Neuronal stem cell (in vitro differentiated cells): ENCODE measurements around the gene RMND5B.

ENCODE experiments used
- DNase-seq: peaks from one replicate; pipeline ENCODE4 v3.0.0-alpha.2; 2013; ENCODE audit warnings: low spot score
- H2AFZ ChIP-seq: one replicate; pipeline ENCODE4 v1.6.1; 2013; ENCODE audit warnings: mild to moderate bottlenecking, low read length, inconsistent platforms
- H2AK5ac ChIP-seq: 2 replicates; pipeline ENCODE4 v1.6.1; 2013; ENCODE audit warnings: low read depth, mild to moderate bottlenecking, inconsistent platforms, low read length, moderate library complexity, mixed read lengths
- H2BK120ac ChIP-seq: 2 replicates; pipeline ENCODE4 v1.6.1; 2013; ENCODE audit warnings: low read depth, mild to moderate bottlenecking, inconsistent platforms, low read length, moderate library complexity, mixed read lengths
- H2BK12ac ChIP-seq: one replicate; pipeline ENCODE4 v1.6.1; 2013; ENCODE audit warnings: low read length, inconsistent platforms
- H2BK15ac ChIP-seq: 2 replicates; pipeline ENCODE4 v1.6.1; 2013; ENCODE audit warnings: mild to moderate bottlenecking, low read length, inconsistent platforms, mixed read lengths
- H2BK5ac ChIP-seq: one replicate; pipeline ENCODE4 v1.6.1; 2013; ENCODE audit warnings: inconsistent platforms, mild to moderate bottlenecking, low read length, moderate library complexity
- H3K14ac ChIP-seq: one replicate; pipeline ENCODE4 v1.6.1; 2013; ENCODE audit warnings: low read length, inconsistent platforms
- H3K18ac ChIP-seq: 2 replicates; pipeline ENCODE4 v1.6.1; 2013; ENCODE audit warnings: low read length, inconsistent platforms
- H3K23ac ChIP-seq: 2 replicates; pipeline ENCODE4 v1.6.1; 2013; ENCODE audit warnings: low read depth, mild to moderate bottlenecking, mixed read lengths, low read length, inconsistent platforms; ENCODE audit not compliant: poor library complexity
- H3K27ac ChIP-seq: replicated peaks from 3 replicates; pipeline ENCODE4 v1.5.1; 2013; ENCODE audit warnings: low read length, inconsistent platforms
- H3K27me3 ChIP-seq, 3 experiments: 2 replicates each; pipeline ENCODE4 v1.6.1; 2013; ENCODE audit warnings: low read length in 3 of 3, mild to moderate bottlenecking in 2 of 3, inconsistent platforms in 1 of 3, low read depth in 1 of 3, mixed read lengths in 1 of 3, moderate library complexity in 1 of 3; ENCODE audit not compliant: control insufficient read depth in 3 of 3, insufficient read depth in 3 of 3
- H3K36me3 ChIP-seq, 2 donors: replicated peaks in 1 of 2; 2 replicates each; pipeline ENCODE4 v1.6.1; 2013; ENCODE audit warnings: low read length in 2 of 2; ENCODE audit not compliant: control insufficient read depth in 2 of 2, insufficient read depth in 2 of 2
- H3K4ac ChIP-seq: 2 replicates; pipeline ENCODE4 v1.6.1; 2013; ENCODE audit warnings: inconsistent platforms, mild to moderate bottlenecking, low read length, moderate library complexity
- H3K4me1 ChIP-seq, 2 donors: 1 replicate in 1 of 2; 2 replicates in 1 of 2; pipeline ENCODE4 v1.6.1; 2013; ENCODE audit warnings: low read length in 2 of 2, low read depth in 1 of 2; ENCODE audit not compliant: control insufficient read depth in 2 of 2, insufficient read depth in 1 of 2
- H3K4me2 ChIP-seq: one replicate; pipeline ENCODE4 v1.6.1; 2013; ENCODE audit warnings: mild to moderate bottlenecking, low read length, inconsistent platforms; ENCODE audit not compliant: insufficient read depth, poor library complexity, severe bottlenecking
- H3K4me3 ChIP-seq, 2 donors: 2 replicates each; pipeline ENCODE4 v1.5.1; 2013; ENCODE audit warnings: low read length in 2 of 2, mild to moderate bottlenecking in 2 of 2, inconsistent platforms in 1 of 2, moderate library complexity in 1 of 2
- H3K79me1 ChIP-seq: one replicate; pipeline ENCODE4 v1.6.1; 2013; ENCODE audit warnings: low read depth, mild to moderate bottlenecking, inconsistent platforms, low read length, moderate library complexity
- H3K9ac ChIP-seq: one replicate; pipeline ENCODE4 v1.6.1; 2013; ENCODE audit warnings: mild to moderate bottlenecking, low read depth, low read length, inconsistent platforms; ENCODE audit not compliant: poor library complexity
- H3K9me3 ChIP-seq, 2 donors: replicated peaks in 1 of 2; 2 replicates each; pipeline versions ENCODE3 to v1.6.1; 2013; ENCODE audit warnings: low read length in 2 of 2, mild to moderate bottlenecking in 2 of 2, inconsistent platforms in 1 of 2, low read depth in 1 of 2, mixed read lengths in 1 of 2, moderate library complexity in 1 of 2; ENCODE audit not compliant: control insufficient read depth in 2 of 2, insufficient read depth in 1 of 2
- H4K8ac ChIP-seq: one replicate; pipeline ENCODE4 v1.6.1; 2013; ENCODE audit warnings: low read depth, mild to moderate bottlenecking, inconsistent platforms, low read length, moderate library complexity
- H4K91ac ChIP-seq: one replicate; pipeline ENCODE4 v1.6.1; 2013; ENCODE audit warnings: low read length, low read depth, mild to moderate bottlenecking, inconsistent platforms; ENCODE audit not compliant: poor library complexity
- WGBS, 2 donors: extraction: QIAGEN DNeasy Blood & Tissue Kit; methylation state at CpG; one replicate each; pipeline ENCODE4 v1.1.7; 2013; ENCODE audit warnings: missing lambda C conversion rate in 2 of 2, mixed read lengths in 1 of 2; ENCODE audit not compliant: insufficient read length in 2 of 2, insufficient replicate concordance in 1 of 2; ENCODE audit errors: extremely low coverage in 2 of 2; 5-methylcytosine and 5-hydroxymethylcytosine counted together

RMND5B gene

GRCh38 chr5:178192244-178192643 lies 61.4 kb downstream of the RMND5B start:
- no peak overlapping the region for H4K91ac ChIP-seq
- H2BK120ac ChIP-seq = no peak overlapping the region
- no peaks in the 10 kb centered on the region for H3K36me3 ChIP-seq
- no CpG with 5 or more reads among the region's 2 CpGs for WGBS, 2 donors
- H3K9me3 ChIP-seq = peaks cover 0 to 4% of the 10 kb centered on the region in 2 donors
- H2BK15ac ChIP-seq = no peak overlapping the region
- H4K8ac ChIP-seq = no peak overlapping the region
- H3K18ac ChIP-seq = no peak overlapping the region
- no peak overlapping the region for H3K4ac ChIP-seq
- peaks cover 0 to 18% (median 0%) of the 10 kb centered on the region in 3 experiments for H3K27me3 ChIP-seq
- no peak overlapping the region for H2AFZ ChIP-seq
- no peak overlapping the region for H2BK12ac ChIP-seq
- no peak overlapping the region for H3K9ac ChIP-seq
- H2AK5ac ChIP-seq = no peak overlapping the region
- no peak overlapping the region for H3K23ac ChIP-seq
- H3K79me1 ChIP-seq = no peaks in the 10 kb centered on the region
- H2BK5ac ChIP-seq = no peak overlapping the region
- no peak overlapping the region for H3K4me3 ChIP-seq
- no peak overlapping the region for H3K27ac ChIP-seq
- no peak overlapping the region for H3K4me2 ChIP-seq
- H3K14ac ChIP-seq = no peak overlapping the region
- no peak for DNase-seq
- H3K4me1 ChIP-seq = peaks cover 3 to 9% of the 10 kb centered on the region in 2 donors

DNA sequence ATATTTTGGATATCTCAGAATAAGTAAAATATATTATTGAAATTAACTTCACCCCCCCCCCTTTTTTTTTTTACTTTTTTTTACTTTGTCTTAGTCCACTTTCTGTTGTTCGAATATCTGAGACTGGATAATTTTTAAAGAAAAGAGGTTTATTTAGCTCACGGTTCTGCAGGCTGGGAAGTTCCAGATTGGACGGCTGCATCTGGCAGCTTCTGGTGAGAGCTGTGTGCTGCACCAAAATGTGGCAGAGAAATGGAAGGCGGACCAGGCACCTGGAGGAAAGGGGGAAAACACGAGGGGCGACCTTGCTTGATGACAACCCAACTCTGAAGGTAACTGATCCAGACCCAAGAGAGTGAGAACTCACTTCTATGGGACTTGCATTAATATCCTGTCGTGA lies 62.0 kb downstream of the RMND5B start:
- no peak overlapping the region for H2BK15ac ChIP-seq
- H2AK5ac ChIP-seq = no peak overlapping the region
- H3K27me3 ChIP-seq = peaks cover 0 to 18% (median 0%) of the 10 kb centered on the region in 3 experiments
- no peak overlapping the region for H3K23ac ChIP-seq
- DNase-seq = no peak
- no peak overlapping the region for H3K4me3 ChIP-seq
- H2AFZ ChIP-seq = no peak overlapping the region
- H3K14ac ChIP-seq = no peak overlapping the region
- H3K18ac ChIP-seq = no peak overlapping the region
- no peak overlapping the region for H3K4ac ChIP-seq
- peaks cover 3 to 9% of the 10 kb centered on the region in 2 donors for H3K4me1 ChIP-seq
- H3K27ac ChIP-seq = no peak overlapping the region
- no peak overlapping the region for H4K8ac ChIP-seq
- H3K4me2 ChIP-seq = no peak overlapping the region
- H2BK12ac ChIP-seq = no peak overlapping the region
- peaks cover 0 to 4% of the 10 kb centered on the region in 2 donors for H3K9me3 ChIP-seq
- no CpG with 5 or more reads among the region's 7 CpGs for WGBS, 2 donors
- no peaks in the 10 kb centered on the region for H3K79me1 ChIP-seq
- no peak overlapping the region for H2BK5ac ChIP-seq
- no peak overlapping the region for H4K91ac ChIP-seq
- H3K9ac ChIP-seq = no peak overlapping the region
- H2BK120ac ChIP-seq = no peak overlapping the region
- no peaks in the 10 kb centered on the region for H3K36me3 ChIP-seq

GRCh38 chr5:178193251-178193809 lies 62.5 kb downstream of the RMND5B start:
- H4K8ac ChIP-seq = no peak overlapping the region
- H2BK5ac ChIP-seq = no peak overlapping the region
- H2AK5ac ChIP-seq = no peak overlapping the region
- no peak overlapping the region for H3K9ac ChIP-seq
- no peak for DNase-seq
- H3K79me1 ChIP-seq = no peaks in the 10 kb centered on the region
- H3K27me3 ChIP-seq = peaks cover 0 to 18% (median 0%) of the 10 kb centered on the region in 3 experiments
- H3K4me1 ChIP-seq = peaks cover 3 to 9% of the 10 kb centered on the region in 2 donors
- no peak overlapping the region for H4K91ac ChIP-seq
- no peaks in the 10 kb centered on the region for H3K36me3 ChIP-seq
- no peak overlapping the region for H2BK15ac ChIP-seq
- H3K18ac ChIP-seq = no peak overlapping the region
- no peak overlapping the region for H3K27ac ChIP-seq
- no peak overlapping the region for H3K4me2 ChIP-seq
- no peak overlapping the region for H2AFZ ChIP-seq
- no peak overlapping the region for H3K4ac ChIP-seq
- H3K14ac ChIP-seq = no peak overlapping the region
- no CpG with 5 or more reads among the region's 8 CpGs for WGBS, 2 donors
- peaks cover 0 to 4% of the 10 kb centered on the region in 2 donors for H3K9me3 ChIP-seq
- H2BK120ac ChIP-seq = no peak overlapping the region
- peak overlapping the region in 1 of 2 donors; percentile 31 for H3K4me3 ChIP-seq
- H2BK12ac ChIP-seq = no peak overlapping the region
- no peak overlapping the region for H3K23ac ChIP-seq

GRCh38 chr5:178194026-178194425 lies 63.2 kb downstream of the RMND5B start:
- no peak overlapping the region for H2BK12ac ChIP-seq
- DNase-seq = no peak

More at GRCh38 chr5:178194026-178194425, 63.2 kb downstream of the RMND5B start:
- H3K4me2 ChIP-seq = no peak overlapping the region
- H3K4ac ChIP-seq = peak overlapping the region; percentile 93
- H3K14ac ChIP-seq = no peak overlapping the region
- no peak overlapping the region for H3K27ac ChIP-seq
- no peak overlapping the region for H3K4me3 ChIP-seq
- peak overlapping the region; percentile 71 for H2AK5ac ChIP-seq
- no peak overlapping the region for H3K9ac ChIP-seq
- H2BK5ac ChIP-seq = peak overlapping the region; percentile 75
- H3K4me1 ChIP-seq = peaks cover 3 to 9% of the 10 kb centered on the region in 2 donors
- H4K8ac ChIP-seq = no peak overlapping the region
- peak overlapping the region; percentile 80 for H3K23ac ChIP-seq
- no peaks in the 10 kb centered on the region for H3K36me3 ChIP-seq
- H2BK120ac ChIP-seq = no peak overlapping the region
- H2BK15ac ChIP-seq = peak overlapping the region; percentile 85
- H2AFZ ChIP-seq = peak overlapping the region; percentile 72
- no peaks in the 10 kb centered on the region for H3K79me1 ChIP-seq
- H3K18ac ChIP-seq = peak overlapping the region; percentile 87
- WGBS, 2 donors = no CpG with 5 or more reads among the region's 7 CpGs
- peaks cover 0 to 18% (median 0%) of the 10 kb centered on the region in 3 experiments for H3K27me3 ChIP-seq
- H3K9me3 ChIP-seq = peaks cover 0 to 4% of the 10 kb centered on the region in 2 donors
- H4K91ac ChIP-seq = no peak overlapping the region
